Upper lobe of right lung (tissue), 1 donor: ENCODE data around the gene PDZK1IP1. TPM values are rescaled to one million over a fixed set of nuclear protein-coding genes. Genes with fewer than 3 reads are reported as not detected.

Source experiments
- ATAC-seq: fragments of 200-7000 bp; cut with Tn5 transposase; one replicate; pipeline ENCODE4 v1.9.1; 2020; ENCODE audit warnings: mild to moderate bottlenecking, moderate library complexity
- DNase-seq: peaks from one replicate; pipeline ENCODE4 v3.0.0-alpha.2; 2020
- H3K27ac ChIP-seq: fragments of 200-600 bp; one replicate; pipeline ENCODE4 v1.8.0; 2022
- H3K27me3 ChIP-seq: fragments of 200-600 bp; one replicate; pipeline ENCODE4 v1.8.0; 2022; ENCODE audit warnings: mild to moderate bottlenecking
- H3K36me3 ChIP-seq: fragments of 200-600 bp; one replicate; pipeline ENCODE4 v1.8.0; 2022
- H3K4me1 ChIP-seq: fragments of 200-600 bp; one replicate; pipeline ENCODE4 v1.8.0; 2022
- H3K4me3 ChIP-seq: fragments of 200-600 bp; one replicate; pipeline ENCODE4 v1.8.0; 2022; ENCODE audit warnings: mild to moderate bottlenecking
- H3K9me3 ChIP-seq: fragments of 200-600 bp; one replicate; pipeline ENCODE4 v1.8.0; 2022
- CTCF ChIP-seq: fragments of 200-600 bp; IDR thresholded peaks from one replicate; pipeline ENCODE4 v1.8.0; 2022; ENCODE audit warnings: antibody characterized with exemption
- intact Hi-C: fragments of 100-400 bp; cut with DNase I; formaldehyde crosslinking; loops from one replicate; pipeline ENCODE4 v1.11.0; 2022
- total RNA-seq: library from RNA; stranded (reverse); fragmentation: NEBNext Ultra II Directional; extraction: Animal tissue kit (Norgen Biotek cat#: 25700); gene quantifications from one replicate; pipeline ENCODE4 v1.2.1, GENCODE V29; 2021
- donor health status: DM: no; HTN: yes; CAD: no; lungs with severe emphysema.

PDZK1IP1 gene
- total RNA-seq, 1 donor from 2014 or later = 41.2 TPM

- H3K9me3 ChIP-seq = no peaks in the 10 kb centered on the region
- intact Hi-C loops = no loop called here
- TF ChIP-seq CTCF = no peak
- H3K4me1 ChIP-seq = peaks cover 26% of the 10 kb centered on the region
- H3K27me3 ChIP-seq = no peaks in the 10 kb centered on the region
- DNase-seq (peak; percentile 63), ATAC-seq (no peak)
- no peak overlapping the region for H3K4me3 ChIP-seq
- no peaks in the 10 kb centered on the region for H3K36me3 ChIP-seq
- H3K27ac ChIP-seq = no peak overlapping the region
Measured at GRCh38 chr1:47187231-47187925, 2.5 kb downstream of the PDZK1IP1 start.

GRCh38 chr1:47186267-47187185 lies 3.3 kb downstream of the PDZK1IP1 start:
- H3K27ac ChIP-seq = no peak overlapping the region
- intact Hi-C loops = no loop called here
- no peaks in the 10 kb centered on the region for H3K27me3 ChIP-seq
- H3K36me3 ChIP-seq = no peaks in the 10 kb centered on the region
- TF ChIP-seq CTCF = no peak
- ATAC-seq (no peak), DNase-seq (peak; percentile 46)
- peaks cover 17% of the 10 kb centered on the region for H3K4me1 ChIP-seq
- H3K9me3 ChIP-seq = no peaks in the 10 kb centered on the region
- no peak overlapping the region for H3K4me3 ChIP-seq

- H3K4me1 ChIP-seq = peaks cover 11% of the 10 kb centered on the region
- H3K27me3 ChIP-seq = peaks cover 3% of the 10 kb centered on the region
- no peaks in the 10 kb centered on the region for H3K9me3 ChIP-seq
- intact Hi-C loops = no loop called here
- no peak overlapping the region for H3K4me3 ChIP-seq
- no peak overlapping the region for H3K27ac ChIP-seq
- no peak for TF ChIP-seq CTCF
- no peaks in the 10 kb centered on the region for H3K36me3 ChIP-seq
- DNase-seq = peak; percentile 44
- ATAC-seq = no peak
Measured at GRCh38 chr1:47184822-47185677, 4.8 kb downstream of the PDZK1IP1 start.

- Histone ChIP-seq H3K27ac (no peak overlapping the region), H3K4me1 (peaks cover 12% of the 10 kb centered on the region), H3K9me3 (no peaks in the 10 kb centered on the region), H3K27me3 (peaks cover 3% of the 10 kb centered on the region), H3K4me3 (no peak overlapping the region), H3K36me3 (no peaks in the 10 kb centered on the region)
- DNase-seq (no peak), ATAC-seq (no peak)
- intact Hi-C loops = no loop called here
- no peak for TF ChIP-seq CTCF
Measured at GRCh38 chr1:47184090-47184821, 5.6 kb downstream of the PDZK1IP1 start.
